ENCODE results near the gene ZCCHC24. TPM values are rescaled to one million over a fixed set of nuclear protein-coding genes. Genes with fewer than 3 reads are reported as not detected.

Gene ZCCHC24
- total RNA-seq, 6 experiments from 2014 or later: 33.2 to 40.3 (median 37.5) TPM

- Mint-ChIP-seq H3K36me3 (ENCODE audit: low read depth) (peaks cover 26% of the 10 kb centered on the region), H3K27me3 (ENCODE audit: insufficient read depth) (peaks cover 4% of the 10 kb centered on the region; the same call in 1 of the 2 replicates), H3K4me3 (no peak overlapping the region), H3K27ac (no peak overlapping the region), H3K4me1 (ENCODE audit: low read depth) (0 out of 2 replicates have a peak, but pooled peaks cover under 1% of the 10 kb centered on the region), H3K9me3 (no peaks in the 10 kb centered on the region)
- TF ChIP-seq CTCF (IDR thresholded peaks at IDR 0.05): no peak
- DNase-seq: no peak
Measured at GRCh38 chr10:79360499-79361342, 84.7 kb downstream of the ZCCHC24 start.

- H3K4me1 Mint-ChIP-seq (ENCODE audit: low read depth): 0 out of 2 replicates have a peak, but pooled peaks cover 4% of the 10 kb centered on the region
- H3K27ac Mint-ChIP-seq: no peak overlapping the region
- peaks cover 34% of the 10 kb centered on the region for H3K36me3 Mint-ChIP-seq (ENCODE audit: low read depth)
- H3K4me3 Mint-ChIP-seq: no peak overlapping the region
- TF ChIP-seq CTCF (IDR thresholded peaks at IDR 0.05): no peak
- peaks cover 4% of the 10 kb centered on the region; the same call in 1 of the 2 replicates for H3K27me3 Mint-ChIP-seq (ENCODE audit: insufficient read depth)
- no peak for DNase-seq
- no peaks in the 10 kb centered on the region for H3K9me3 Mint-ChIP-seq
Measured at GRCh38 chr10:79359816-79360498, 85.5 kb downstream of the ZCCHC24 start.

- H3K27me3 Mint-ChIP-seq (ENCODE audit: insufficient read depth): peaks cover 4% of the 10 kb centered on the region; the same call in 1 of the 2 replicates
- peaks cover 37% of the 10 kb centered on the region for H3K36me3 Mint-ChIP-seq (ENCODE audit: low read depth)
- H3K27ac Mint-ChIP-seq: no peak overlapping the region
- no peaks in the 10 kb centered on the region for H3K9me3 Mint-ChIP-seq
- no peak overlapping the region for H3K4me3 Mint-ChIP-seq
- TF ChIP-seq CTCF (IDR thresholded peaks at IDR 0.05): no peak
- 0 out of 2 replicates have a peak, but pooled peaks cover 4% of the 10 kb centered on the region for H3K4me1 Mint-ChIP-seq (ENCODE audit: low read depth)
- no peak for DNase-seq
Measured at GRCh38 chr10:79358811-79359210, 86.6 kb downstream of the ZCCHC24 start.

- H3K9me3 Mint-ChIP-seq: no peaks in the 10 kb centered on the region
- H3K36me3 Mint-ChIP-seq (ENCODE audit: low read depth): peaks cover 54% of the 10 kb centered on the region
- no peak for TF ChIP-seq CTCF (IDR thresholded peaks at IDR 0.05)
- H3K27ac Mint-ChIP-seq: no peak overlapping the region
- H3K4me1 Mint-ChIP-seq (ENCODE audit: low read depth): 0 out of 2 replicates have a peak, but pooled peaks cover 4% of the 10 kb centered on the region
- no peak overlapping the region for H3K4me3 Mint-ChIP-seq
- peaks cover 4% of the 10 kb centered on the region for H3K27me3 Mint-ChIP-seq (ENCODE audit: insufficient read depth)
- DNase-seq: no peak
Measured at GRCh38 chr10:79357180-79357579, 88.2 kb downstream of the ZCCHC24 start.

GRCh38 chr10:79356104-79356503, 89.3 kb downstream of the ZCCHC24 start:
- H3K9me3 Mint-ChIP-seq: no peaks in the 10 kb centered on the region
- 0 out of 2 replicates have a peak, but pooled peaks cover 4% of the 10 kb centered on the region for H3K4me1 Mint-ChIP-seq (ENCODE audit: low read depth)
- no peak overlapping the region for H3K27ac Mint-ChIP-seq
- H3K36me3 Mint-ChIP-seq (ENCODE audit: low read depth): peaks cover 55% of the 10 kb centered on the region
- no peak for TF ChIP-seq CTCF (IDR thresholded peaks at IDR 0.05)
- peaks cover 4% of the 10 kb centered on the region for H3K27me3 Mint-ChIP-seq (ENCODE audit: insufficient read depth)
- H3K4me3 Mint-ChIP-seq: no peak overlapping the region
- no peak for DNase-seq

Data from HFFc6 (cell line).